Memory B cell (primary cell): Measurements from ENCODE around the gene IFFO2.

ENCODE experiments used
- ATAC-seq: fragments of 150-1000 bp; cut with Tn5 transposase; 2 replicates; pipeline ENCODE4 v1.10.0; 2021; ENCODE audit warnings: low read depth, mild to moderate bottlenecking, moderate library complexity
- DNase-seq, 2 donors: peaks; one replicate each; pipeline ENCODE4 v3.0.0; 2022; ENCODE audit warnings: low spot score in 2 of 2
- H3K27ac Mint-ChIP-seq: one replicate; pipeline ENCODE4 v1.8.0; 2022; ENCODE audit warnings: mild to moderate bottlenecking, moderate library complexity, mixed read lengths
- H3K27me3 Mint-ChIP-seq: one replicate; pipeline ENCODE4 v1.8.0; 2022; ENCODE audit warnings: mixed read lengths
- H3K36me3 Mint-ChIP-seq: one replicate; pipeline ENCODE4 v1.8.0; 2022; ENCODE audit warnings: mild to moderate bottlenecking, mixed read lengths
- H3K4me1 Mint-ChIP-seq: one replicate; pipeline ENCODE4 v1.8.0; 2022; ENCODE audit warnings: mixed read lengths
- H3K4me3 Mint-ChIP-seq: one replicate; pipeline ENCODE4 v1.8.0; 2022; ENCODE audit warnings: mild to moderate bottlenecking, moderate library complexity, mixed read lengths
- H3K9me3 Mint-ChIP-seq: one replicate; pipeline ENCODE4 v1.8.0; 2022; ENCODE audit warnings: mixed read lengths

Gene IFFO2

GRCh38 chr1:18919197-18919905 lies 37.1 kb downstream of the IFFO2 start:
- Mint-ChIP-seq H3K27ac (no peak overlapping the region), H3K9me3 (no peaks in the 10 kb centered on the region), H3K36me3 (peaks cover 9% of the 10 kb centered on the region), H3K4me1 (no peaks in the 10 kb centered on the region), H3K27me3 (no peaks in the 10 kb centered on the region), H3K4me3 (no peak overlapping the region)
- ATAC-seq = no peak
- DNase-seq = no peak

- no peak for ATAC-seq
- DNase-seq = no peak
- Mint-ChIP-seq H3K27ac (no peak overlapping the region), H3K27me3 (no peaks in the 10 kb centered on the region), H3K9me3 (no peaks in the 10 kb centered on the region), H3K4me1 (peaks cover 2% of the 10 kb centered on the region), H3K4me3 (no peak overlapping the region), H3K36me3 (peaks cover 12% of the 10 kb centered on the region)
Observed at GRCh38 chr1:18918417-18918816, 38.1 kb downstream of the IFFO2 start.

GRCh38 chr1:18917071-18917799 lies 39.2 kb downstream of the IFFO2 start:
- H3K4me1 Mint-ChIP-seq = peaks cover 2% of the 10 kb centered on the region
- peaks cover 12% of the 10 kb centered on the region for H3K36me3 Mint-ChIP-seq

GRCh38 chr1:18915341-18915740 lies 41.1 kb downstream of the IFFO2 start:
- Mint-ChIP-seq H3K27me3 (no peaks in the 10 kb centered on the region), H3K27ac (no peak overlapping the region), H3K9me3 (no peaks in the 10 kb centered on the region), H3K4me3 (no peak overlapping the region), H3K4me1 (peaks cover 2% of the 10 kb centered on the region), H3K36me3 (peaks cover 22% of the 10 kb centered on the region)
- no peak for ATAC-seq
- no peak for DNase-seq

More at GRCh38 chr1:18917071-18917799, 39.2 kb downstream of the IFFO2 start:
- no peaks in the 10 kb centered on the region for H3K27me3 Mint-ChIP-seq
- no peak for DNase-seq
- peak overlapping the region; percentile 43 for H3K27ac Mint-ChIP-seq
- no peak overlapping the region for H3K4me3 Mint-ChIP-seq
- no peak for ATAC-seq
- H3K9me3 Mint-ChIP-seq = no peaks in the 10 kb centered on the region

- Mint-ChIP-seq H3K4me1 (peaks cover 7% of the 10 kb centered on the region), H3K4me3 (no peak overlapping the region), H3K9me3 (no peaks in the 10 kb centered on the region), H3K36me3 (peaks cover 33% of the 10 kb centered on the region), H3K27ac (peak overlapping the region; percentile 45), H3K27me3 (no peaks in the 10 kb centered on the region)
- DNase-seq = peak; percentile 69 to 75
- ATAC-seq = peak; percentile 82
Observed at GRCh38 chr1:18913065-18913835, 43.2 kb downstream of the IFFO2 start.

- H3K36me3 Mint-ChIP-seq = peaks cover 28% of the 10 kb centered on the region
- ATAC-seq (no peak), DNase-seq (no peak)
- peaks cover 7% of the 10 kb centered on the region for H3K4me1 Mint-ChIP-seq
- no peaks in the 10 kb centered on the region for H3K9me3 Mint-ChIP-seq
- no peak overlapping the region for H3K4me3 Mint-ChIP-seq
- H3K27ac Mint-ChIP-seq = peak overlapping the region; percentile 45
- no peaks in the 10 kb centered on the region for H3K27me3 Mint-ChIP-seq
Observed at GRCh38 chr1:18912550-18912949, 43.9 kb downstream of the IFFO2 start.

- H3K4me1 Mint-ChIP-seq = peaks cover 6% of the 10 kb centered on the region
- DNase-seq (no peak), ATAC-seq (no peak)
- peaks cover 23% of the 10 kb centered on the region for H3K36me3 Mint-ChIP-seq
- H3K9me3 Mint-ChIP-seq = no peaks in the 10 kb centered on the region
- no peak overlapping the region for H3K4me3 Mint-ChIP-seq
- H3K27ac Mint-ChIP-seq = peak overlapping the region; percentile 80
- H3K27me3 Mint-ChIP-seq = no peaks in the 10 kb centered on the region
Observed at GRCh38 chr1:18908911-18909771, 47.3 kb downstream of the IFFO2 start.

- Mint-ChIP-seq H3K27me3 (no peaks in the 10 kb centered on the region), H3K27ac (peak overlapping the region; percentile 80), H3K4me3 (peak overlapping the region; percentile 69)
Observed at GRCh38 chr1:18907917-18908845, 48.3 kb downstream of the IFFO2 start.

GRCh38 chr1:18907021-18907916 lies 49.2 kb downstream of the IFFO2 start:
- peak overlapping the region; percentile 80 for H3K27ac Mint-ChIP-seq
- no peaks in the 10 kb centered on the region for H3K27me3 Mint-ChIP-seq
- H3K4me3 Mint-ChIP-seq = peak overlapping the region; percentile 69
- peak; percentile 64 to 74 for DNase-seq
- peak; percentile 12 for ATAC-seq
- H3K9me3 Mint-ChIP-seq = no peaks in the 10 kb centered on the region
- peaks cover 11% of the 10 kb centered on the region for H3K4me1 Mint-ChIP-seq
- peaks cover 23% of the 10 kb centered on the region for H3K36me3 Mint-ChIP-seq

More at GRCh38 chr1:18907917-18908845, 48.3 kb downstream of the IFFO2 start:
- Mint-ChIP-seq H3K36me3 (peaks cover 23% of the 10 kb centered on the region), H3K9me3 (no peaks in the 10 kb centered on the region), H3K4me1 (peaks cover 9% of the 10 kb centered on the region)
- ATAC-seq (peak; percentile 68), DNase-seq (no peak)

GRCh38 chr1:18903291-18903756 lies 53.2 kb downstream of the IFFO2 start:
- H3K36me3 Mint-ChIP-seq = no peaks in the 10 kb centered on the region
- peak overlapping the region; percentile 92 for H3K27ac Mint-ChIP-seq
- peaks cover 12% of the 10 kb centered on the region for H3K4me1 Mint-ChIP-seq
- H3K4me3 Mint-ChIP-seq = peak overlapping the region; percentile 99
- no peak for DNase-seq
- no peaks in the 10 kb centered on the region for H3K27me3 Mint-ChIP-seq
- no peaks in the 10 kb centered on the region for H3K9me3 Mint-ChIP-seq
- no peak for ATAC-seq

- ATAC-seq = peak; percentile 93
- peak; percentile 84 to 90 for DNase-seq
- Mint-ChIP-seq H3K9me3 (no peaks in the 10 kb centered on the region), H3K4me3 (peak within 1 kb of the TSS; percentile 99), H3K27ac (peak within 1 kb of the TSS; percentile 92), H3K4me1 (peaks cover 12% of the 10 kb centered on the region), H3K27me3 (no peaks in the 10 kb centered on the region), H3K36me3 (no peaks in the 10 kb centered on the region)
Observed at GRCh38 chr1:18902523-18903290, 53.8 kb downstream of the IFFO2 start, which contains the start of gene ALDH4A1. TSS of gene ALDH4A1 (minus strand) at chr1:18902555. CDS start at chr1:18902523, 32 bp downstream.
